GM19240 (cell line): ENCODE results near the gene CTBS.
"Not testable (repeated sequence)": the region's sequence is repeated elsewhere in the genome, so short reads cannot be mapped to it uniquely, and the experiment has no call there.

ENCODE experiments used
- DNase-seq: peaks from one replicate; pipeline ENCODE4 v3.0.0; 2011; ENCODE audit warnings: low spot score; ENCODE audit not compliant: insufficient read length

The CTBS gene, protein sequence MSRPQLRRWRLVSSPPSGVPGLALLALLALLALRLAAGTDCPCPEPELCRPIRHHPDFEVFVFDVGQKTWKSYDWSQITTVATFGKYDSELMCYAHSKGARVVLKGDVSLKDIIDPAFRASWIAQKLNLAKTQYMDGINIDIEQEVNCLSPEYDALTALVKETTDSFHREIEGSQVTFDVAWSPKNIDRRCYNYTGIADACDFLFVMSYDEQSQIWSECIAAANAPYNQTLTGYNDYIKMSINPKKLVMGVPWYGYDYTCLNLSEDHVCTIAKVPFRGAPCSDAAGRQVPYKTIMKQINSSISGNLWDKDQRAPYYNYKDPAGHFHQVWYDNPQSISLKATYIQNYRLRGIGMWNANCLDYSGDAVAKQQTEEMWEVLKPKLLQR

DNA sequence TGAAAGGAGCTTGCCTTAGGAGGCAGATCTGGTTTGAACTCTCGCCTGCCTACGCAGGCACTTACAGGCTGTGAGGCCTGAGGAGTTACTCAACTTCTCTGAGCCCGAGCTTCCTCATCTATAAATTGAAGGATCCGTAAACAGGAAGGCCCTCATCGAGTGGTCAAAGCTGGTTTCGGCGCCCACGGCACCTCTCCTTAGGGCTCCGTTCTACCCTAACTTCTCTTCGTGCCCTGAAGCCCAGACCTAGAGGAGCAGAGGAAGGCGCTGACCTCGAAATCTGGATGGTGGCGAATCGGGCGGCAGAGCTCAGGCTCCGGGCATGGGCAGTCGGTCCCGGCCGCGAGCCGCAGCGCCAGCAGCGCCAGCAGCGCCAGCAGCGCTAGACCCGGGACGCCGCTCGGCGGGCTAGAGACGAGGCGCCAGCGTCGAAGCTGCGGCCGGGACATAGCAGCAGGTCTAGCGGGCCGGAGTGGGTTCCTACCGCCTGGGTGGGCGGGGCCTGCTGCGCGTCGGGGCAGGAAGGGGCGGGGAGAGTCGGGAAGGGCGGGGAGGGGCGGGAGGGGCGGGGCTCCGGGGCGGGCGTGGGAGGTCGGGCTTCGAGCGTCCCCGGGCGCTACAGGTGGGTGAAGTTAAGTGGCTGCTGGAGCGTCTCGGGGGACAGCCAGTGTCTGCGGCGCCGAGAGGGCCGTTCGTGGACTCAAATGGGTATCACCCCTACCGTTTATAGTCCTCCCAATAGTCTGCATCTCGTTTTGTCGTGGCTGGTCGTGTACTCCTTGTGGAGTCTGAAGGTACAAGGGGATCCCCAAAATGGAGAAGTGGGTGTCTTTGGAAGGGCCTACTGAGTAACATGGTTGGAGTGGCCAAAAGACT lies at the start of gene CTBS:
Gene CTBS, minus strand, starts transcription at position 474 of the 876 bp plus-strand sequence. Its CDS starts 25 bp downstream, at position 449.
- peak; percentile 79 for DNase-seq

DNA sequence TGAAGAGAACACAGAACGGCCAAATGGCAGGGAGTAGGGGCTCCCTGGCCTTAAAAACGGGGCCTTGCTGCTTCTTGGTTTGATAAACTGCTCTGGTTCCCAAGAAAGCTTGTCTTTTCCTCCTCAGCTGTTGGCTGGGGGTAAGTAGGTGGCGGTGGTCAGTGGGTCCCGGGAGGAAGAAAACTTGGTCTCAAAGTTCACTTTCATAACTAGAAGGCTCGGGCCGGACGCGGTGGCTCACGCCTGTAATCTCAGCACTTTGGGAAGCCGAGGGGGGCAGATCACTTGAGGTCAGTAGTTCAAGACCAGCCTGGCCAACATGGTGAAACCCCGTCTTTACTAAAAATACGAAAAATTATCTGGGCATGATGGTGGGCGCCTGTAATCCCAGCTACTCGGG lies 47.3 kb upstream of the CTBS start:
- no peak for DNase-seq

DNA sequence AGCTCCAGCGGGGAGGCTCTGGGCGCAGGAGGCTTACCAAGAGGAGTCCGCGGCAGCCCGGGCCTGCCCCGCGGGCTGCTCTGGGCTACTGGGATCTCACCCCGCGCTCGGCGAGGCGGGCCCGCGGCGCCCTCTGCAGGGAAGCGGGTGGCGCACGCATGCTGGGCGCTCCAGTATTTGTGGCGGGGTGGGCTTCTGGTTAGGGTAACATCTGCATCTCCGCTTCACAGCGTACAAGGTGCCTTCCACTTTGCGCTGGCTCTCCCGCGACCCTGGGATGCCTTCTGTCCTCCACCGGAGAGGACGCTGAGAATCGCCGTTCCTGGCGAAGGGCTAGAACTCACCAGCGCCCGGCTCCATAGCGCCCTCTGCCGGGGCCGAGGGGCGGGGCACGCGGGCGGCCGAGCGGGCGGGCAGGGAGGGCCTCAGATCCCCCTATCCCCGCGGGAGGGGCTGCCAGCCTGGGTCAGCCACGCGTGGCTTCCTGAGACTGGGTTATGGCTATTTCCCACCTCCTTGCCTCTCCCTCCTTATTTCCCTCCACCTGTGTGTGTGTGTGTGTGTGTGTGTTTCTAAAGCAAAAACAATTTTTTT lies 46.6 kb upstream of the CTBS start:
- peak; percentile 47 for DNase-seq

DNA sequence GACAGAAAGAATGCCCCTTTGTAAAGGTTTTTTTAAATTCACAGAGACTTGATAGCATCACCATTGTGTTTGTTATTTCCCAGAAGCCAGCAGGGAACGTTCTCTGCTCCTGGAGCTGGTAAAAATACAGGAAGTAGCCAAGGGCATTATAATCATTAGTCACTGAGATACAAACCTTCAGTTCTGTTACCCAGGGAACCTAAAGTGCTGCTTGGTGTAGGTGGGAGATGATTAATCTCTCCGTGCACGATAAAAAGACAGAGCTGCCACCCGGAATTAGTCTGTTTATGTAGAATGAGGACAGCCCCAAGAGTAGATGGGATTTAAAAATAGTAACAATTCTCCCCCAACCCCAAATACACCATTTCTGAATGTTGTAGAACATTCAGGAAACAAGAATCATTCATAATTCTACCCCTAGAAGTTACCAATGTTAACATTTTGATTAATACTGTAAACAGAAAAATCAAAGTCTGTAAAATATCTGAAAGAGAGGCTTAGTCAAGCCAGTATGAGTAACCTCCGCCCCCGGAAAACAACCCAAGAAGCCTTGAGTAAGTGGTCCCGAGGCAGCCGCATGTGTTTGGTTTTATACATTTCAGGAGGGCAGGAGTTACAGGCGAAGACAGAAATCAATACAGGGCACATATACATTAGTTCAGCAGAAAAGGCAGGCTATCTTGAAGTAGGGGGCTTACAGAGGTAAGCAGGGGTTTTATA lies 45.3 kb upstream of the CTBS start:
- no peak for DNase-seq

DNA sequence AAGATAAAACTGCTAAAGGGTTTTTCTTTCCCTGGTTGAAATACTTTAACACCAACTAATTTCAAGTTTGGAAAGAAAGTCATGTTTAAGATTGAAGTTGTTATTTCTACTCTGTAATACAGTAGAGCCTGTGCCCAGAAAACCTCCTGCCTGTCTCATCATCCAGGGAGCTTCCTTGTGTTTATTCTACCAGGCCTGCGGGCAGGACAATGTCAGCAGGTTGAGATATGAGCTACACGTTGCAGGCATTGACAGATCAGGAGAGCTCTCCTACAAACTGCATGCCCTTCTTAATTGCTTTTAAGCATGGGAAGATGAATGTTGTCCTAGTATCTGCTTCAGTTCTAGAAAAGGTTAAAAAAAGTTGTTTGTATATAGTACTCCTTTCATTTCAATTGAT lies 43.1 kb upstream of the CTBS start:
- no peak for DNase-seq

DNA sequence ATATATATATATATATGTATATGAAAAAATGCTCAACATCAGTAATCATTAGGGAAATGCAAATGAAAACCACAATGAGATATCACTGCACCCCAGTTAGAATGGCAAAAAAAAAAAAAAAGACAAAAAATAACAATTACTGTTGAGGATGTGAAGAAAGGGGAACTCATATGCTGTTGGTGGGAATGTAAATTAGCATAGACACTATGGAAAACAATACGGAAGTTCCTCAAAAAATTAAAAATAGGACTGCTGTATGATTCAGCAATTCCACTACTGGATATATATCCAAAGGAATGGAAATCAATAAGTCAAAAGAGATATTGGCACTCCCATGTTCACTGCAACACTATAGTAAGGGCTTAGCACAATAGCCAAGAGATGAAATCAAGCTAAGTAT lies 41.5 kb upstream of the CTBS start:
- DNase-seq: no peak

DNA sequence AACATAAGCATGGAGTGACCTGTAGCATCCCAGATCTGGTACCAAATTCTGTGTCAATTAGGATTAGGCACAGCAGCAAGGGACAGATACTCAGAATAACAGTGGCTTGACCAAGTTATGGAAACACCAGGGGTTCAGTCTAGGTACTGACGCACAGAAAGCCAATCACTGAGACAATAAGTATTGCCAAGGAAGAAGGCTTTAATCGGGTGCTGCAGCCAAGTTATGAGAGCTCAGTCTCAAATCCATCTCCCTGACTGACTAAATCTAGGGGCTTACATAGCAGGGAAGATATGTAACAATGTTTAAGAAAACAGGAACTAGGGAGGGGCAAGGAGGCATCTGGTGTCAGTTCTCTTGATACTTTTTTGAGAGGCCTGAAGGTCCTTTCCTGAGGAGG lies 39.6 kb upstream of the CTBS start:
- no peak for DNase-seq

DNA sequence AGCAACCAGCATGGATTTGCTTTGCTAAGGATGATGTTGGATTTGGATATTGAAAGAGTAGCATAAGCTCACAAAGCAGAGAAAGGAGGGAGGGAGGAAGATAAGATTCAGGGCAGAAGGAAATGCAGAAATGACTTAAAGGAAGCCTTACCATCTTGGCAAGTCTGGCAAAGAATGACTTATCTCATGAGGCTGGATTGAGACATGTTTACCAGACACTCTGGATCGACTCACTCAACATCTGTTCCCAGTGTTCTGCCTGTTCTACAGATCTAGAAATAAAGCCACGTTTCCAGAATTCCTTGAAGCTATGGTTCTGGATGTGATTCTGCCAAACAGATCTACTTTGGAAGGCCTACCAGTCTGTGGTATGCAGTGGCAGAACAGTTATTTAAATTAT lies 38.8 kb upstream of the CTBS start:
- DNase-seq: no peak

DNA sequence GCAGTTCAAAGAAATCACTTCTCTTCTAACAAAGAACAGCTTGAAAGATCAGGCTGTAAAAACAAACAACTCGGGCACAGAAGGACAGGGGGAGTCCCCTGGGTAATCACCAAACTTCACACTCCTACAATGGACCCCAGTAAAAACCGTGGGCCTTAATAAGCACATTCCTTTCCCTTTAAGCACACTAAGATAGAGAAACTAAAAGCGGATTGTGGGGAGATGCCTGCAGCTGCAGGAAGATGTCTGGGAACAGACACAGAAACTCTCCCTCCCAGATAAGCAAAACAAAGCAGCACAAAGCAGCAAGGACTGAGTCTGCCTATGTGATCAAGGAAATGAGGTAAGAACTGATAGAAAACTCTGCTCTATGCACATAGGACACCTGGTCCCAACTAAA lies 37.6 kb upstream of the CTBS start:
- DNase-seq: no peak

DNA sequence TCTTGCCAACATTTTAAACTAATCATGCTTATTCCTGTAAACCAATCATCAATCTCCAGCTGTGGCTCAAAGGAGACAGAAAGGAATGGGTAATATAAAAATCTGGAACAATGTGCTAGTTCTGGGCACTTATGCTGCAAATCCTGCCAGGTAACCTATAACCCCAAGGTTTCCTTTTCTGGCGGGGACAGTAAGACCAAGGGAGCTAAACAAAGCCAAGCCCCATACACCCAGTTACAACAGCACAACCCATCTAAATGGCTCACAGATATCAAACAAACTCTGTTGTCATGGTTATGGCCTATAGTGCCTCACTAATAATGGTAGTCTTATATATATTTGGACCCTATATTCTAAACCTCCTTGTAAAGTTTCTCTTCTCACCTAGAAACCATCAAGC lies 36.9 kb upstream of the CTBS start:
- DNase-seq: no peak

DNA sequence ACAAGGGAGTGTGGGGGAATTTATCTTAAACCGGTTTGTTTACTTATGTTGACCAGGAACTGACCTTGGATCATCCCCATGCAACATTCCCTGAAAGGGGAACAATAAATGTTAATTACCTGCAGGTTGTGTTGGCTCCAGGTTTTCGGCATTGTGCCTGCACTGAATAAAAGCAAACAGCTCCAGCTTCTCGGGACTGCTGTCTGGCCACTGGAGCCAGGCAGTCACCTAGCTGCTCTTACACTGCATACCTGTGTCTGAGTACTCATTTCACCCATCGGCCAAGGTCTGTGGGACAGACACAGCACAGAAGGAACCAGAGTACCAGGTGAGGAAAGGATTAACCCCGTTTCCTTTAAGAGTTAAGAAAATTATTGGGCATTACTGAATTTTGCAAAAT lies 32.7 kb upstream of the CTBS start:
- DNase-seq: no peak

DNA sequence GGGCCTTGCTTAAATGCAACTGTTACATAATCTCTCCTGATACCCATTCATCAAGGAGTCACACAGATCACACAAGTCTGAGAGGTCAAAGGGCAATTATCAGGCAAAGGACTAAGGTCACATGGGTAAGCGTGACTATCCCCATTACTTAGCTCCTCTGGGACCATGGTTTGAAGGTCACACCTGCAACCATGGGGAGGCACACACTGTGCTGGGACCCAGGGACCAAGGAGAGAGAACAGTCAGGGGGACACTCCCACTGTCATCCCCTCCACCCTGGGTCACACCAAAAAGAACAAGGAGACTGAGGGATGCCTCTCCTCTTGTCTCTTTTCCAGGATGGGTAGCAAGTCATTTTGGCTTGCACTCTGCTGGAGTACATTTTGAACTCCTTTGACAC lies 30.9 kb upstream of the CTBS start:
- no peak for DNase-seq

DNA sequence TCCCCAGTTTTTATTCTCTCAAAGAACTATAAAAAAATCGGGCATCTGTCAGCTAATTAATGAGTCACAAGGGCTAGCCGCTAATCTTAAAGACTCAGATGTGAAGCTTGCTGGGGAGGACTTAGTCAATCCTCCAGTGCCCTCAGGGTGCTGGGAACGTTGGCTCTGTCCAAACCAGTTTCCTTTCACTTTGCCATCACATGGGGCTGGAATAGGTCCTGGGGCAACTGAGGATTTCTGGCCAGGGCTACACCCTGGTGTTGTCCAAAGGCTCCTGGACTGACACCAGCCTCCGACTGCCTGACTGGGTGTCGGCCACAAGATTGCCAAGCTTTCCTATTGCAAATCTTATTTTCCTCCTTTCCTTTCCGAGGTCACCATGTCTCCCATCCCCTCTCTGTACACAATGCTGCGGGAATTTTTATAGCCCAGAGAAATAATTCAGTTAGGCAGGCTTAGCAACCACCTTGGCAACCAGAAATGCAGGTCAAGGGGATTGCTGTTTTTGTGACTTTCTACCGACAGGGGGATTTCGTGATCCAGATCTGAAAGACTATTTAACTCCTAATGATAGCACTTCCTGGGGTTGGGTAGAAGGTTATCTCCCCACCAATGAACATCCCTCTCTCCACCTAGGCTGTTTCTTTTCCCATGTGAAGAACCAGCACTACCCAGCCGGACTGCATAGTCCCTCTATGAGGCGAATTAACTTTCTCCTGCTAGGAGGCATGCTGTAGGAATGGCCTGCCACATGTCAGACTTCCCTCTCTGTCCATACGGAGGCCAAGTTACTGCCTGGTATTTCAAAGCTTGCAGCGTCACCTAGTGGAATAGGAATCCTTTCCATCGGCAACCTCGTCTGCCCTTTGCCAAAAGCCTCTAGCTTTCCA lies 29.9 kb upstream of the CTBS start:
- no peak for DNase-seq

DNA sequence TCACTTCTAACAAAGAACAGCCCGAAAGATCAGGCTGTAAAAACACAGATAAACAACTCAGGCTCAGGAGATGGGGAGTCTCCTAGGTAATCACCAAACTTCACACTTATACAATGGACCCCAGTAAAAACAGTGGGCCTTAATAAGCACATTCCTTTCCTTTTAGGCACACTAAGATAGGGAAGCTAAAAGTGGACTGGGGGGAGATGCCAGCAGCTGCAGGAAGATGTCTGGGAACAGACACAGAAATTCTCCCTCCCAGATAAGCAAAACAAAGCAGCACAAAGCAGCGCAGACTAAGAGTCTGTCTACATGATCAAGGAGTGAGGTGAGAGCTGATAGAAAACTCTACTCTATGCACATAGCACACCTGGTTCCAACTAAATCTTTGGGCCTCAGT lies 29.0 kb upstream of the CTBS start:
- DNase-seq: no peak

DNA sequence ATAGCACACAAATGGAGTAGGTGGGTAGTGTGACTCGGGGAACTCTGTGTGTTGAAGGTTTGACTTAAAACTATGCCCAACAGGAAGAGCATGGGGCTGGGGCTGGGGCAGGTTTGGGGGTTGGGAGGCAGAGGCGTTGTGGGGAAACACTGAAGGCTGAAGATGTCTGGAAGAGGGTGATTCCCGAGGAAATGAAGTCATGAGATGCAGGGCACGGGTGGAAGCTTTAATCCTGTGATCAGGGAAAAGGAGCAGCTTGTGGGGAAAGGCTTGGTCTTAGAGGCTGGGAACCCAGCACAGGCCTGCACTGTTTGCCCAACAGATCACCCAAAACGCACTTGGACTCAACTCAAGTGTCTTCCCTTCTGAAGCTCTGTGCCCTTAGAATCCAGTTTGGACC lies 26.6 kb upstream of the CTBS start:
- no peak for DNase-seq

DNA sequence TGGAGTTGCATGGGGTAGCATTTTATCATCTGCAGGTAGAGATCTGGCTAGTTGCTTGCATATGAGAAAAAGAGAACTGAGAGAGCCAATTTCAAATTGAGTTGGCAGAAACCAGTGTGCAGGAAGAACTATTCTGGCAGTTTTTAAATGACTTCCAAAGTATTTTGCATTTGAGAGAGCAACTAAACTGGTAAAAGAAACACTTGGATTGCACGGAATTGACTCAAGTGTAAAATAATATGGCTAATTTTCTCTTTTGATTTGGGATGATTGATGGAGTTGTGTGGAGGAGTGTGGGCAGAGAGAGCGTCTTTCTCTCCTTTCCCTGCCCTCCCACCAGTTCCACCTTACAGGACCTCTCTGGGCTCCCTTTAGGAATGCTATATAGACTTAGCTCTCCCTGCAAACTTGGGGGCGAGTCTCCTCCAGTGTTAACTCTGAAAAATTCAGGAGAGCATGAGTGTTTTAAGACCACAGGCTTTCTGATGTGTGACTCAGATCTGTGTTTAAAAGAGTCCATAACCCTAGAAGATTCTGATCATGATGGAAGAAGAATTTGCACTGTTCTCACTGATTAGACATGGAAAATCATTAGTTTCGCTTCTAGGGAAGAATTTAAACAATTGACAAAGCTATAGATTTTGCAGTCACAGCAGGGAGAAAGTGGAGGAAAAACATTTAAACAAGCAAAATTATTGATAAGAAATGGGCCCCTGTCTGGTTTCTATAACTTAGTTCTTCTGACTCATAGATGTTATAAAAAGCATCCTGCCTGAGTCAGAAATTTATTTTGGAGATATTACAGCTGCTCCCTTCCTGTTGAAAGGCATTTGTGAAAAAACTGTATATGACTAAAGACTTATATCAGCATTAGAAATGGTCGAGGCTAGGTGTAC lies 24.9 kb upstream of the CTBS start:
- no peak for DNase-seq

DNA sequence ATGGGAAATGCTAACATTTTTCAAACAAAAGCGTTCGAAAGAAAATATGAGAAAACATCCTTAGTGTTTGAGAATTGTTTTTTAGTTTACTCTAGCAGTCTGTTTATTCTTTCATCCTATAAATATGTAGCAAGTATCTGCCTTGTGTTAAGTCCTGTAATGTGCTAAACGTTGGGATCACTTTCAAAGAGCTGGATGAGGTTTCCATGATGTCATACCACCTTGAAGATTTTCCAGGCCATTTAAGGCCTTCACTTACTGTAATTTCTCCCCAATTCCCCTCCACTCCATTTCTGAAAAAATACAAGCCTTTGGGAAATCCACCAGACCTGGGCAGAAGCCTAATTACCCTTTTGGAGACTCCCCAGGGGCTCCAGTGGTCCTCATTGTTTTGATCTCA lies 24.2 kb upstream of the CTBS start:
- no peak for DNase-seq

DNA sequence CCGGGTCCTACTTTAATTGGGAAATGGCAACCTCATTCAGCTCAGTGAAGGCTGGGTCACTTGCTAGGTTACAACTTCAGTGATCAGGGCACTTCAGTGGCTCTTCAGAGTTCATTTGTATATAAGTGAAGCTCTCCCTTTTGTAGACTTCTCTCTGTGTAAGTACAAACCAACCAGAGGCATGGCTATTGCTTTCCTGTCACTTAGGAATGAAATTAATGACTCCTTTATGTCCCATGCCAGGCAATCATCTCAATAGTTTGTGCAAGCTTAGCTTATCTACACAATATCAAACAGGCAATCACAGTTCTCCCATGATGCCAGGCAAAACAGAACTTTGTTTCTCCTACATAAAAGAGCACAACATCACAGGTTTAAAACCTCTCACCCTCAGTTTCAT lies 22.8 kb upstream of the CTBS start:
- no peak for DNase-seq

DNA sequence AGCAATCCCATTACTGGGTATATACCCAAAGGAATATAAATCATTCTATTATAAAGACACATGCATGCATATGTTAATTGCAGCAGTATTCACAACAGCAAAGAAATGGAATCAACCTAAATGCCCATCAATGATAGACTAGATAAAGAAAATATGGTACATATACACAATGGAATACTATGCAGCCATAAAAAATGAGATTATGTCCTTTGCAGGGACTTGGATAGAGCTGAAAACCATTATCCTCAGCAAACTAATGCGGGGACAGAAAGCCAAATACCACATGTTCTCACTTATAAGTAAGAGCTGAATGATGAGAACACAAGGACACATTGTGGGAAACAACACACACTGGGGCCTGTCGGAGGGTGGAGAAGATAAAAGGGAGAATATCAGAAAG lies 20.7 kb upstream of the CTBS start:
- DNase-seq: not testable (repeated sequence)

DNA sequence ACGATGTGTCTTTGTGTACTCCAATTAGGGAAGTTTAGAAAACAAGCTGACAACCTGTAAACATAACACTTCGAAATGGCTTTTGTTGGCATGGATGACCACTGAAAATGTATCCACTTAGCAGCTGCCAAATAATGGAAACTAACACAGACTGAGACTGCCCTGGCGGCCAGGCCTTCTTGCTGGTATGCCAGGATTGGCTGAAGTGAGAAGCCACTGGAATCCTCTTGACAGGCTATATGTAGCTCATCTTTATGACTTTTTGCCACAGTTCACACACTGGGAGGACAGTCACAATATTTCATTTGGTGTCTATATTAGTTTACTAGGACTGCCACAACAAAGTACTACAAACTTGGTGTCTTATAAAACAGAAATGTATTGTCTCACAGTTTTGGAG lies 12.9 kb upstream of the CTBS start:
- no peak for DNase-seq
